GM19193 (cell line): ENCODE results near the gene SALL4.

Experiments used
- POLR2A ChIP-seq: IDR thresholded peaks from 4 replicates; pipeline ENCODE4 v1.6.1; 2011; ENCODE audit not compliant: insufficient read depth, insufficient read length; ENCODE audit errors: extremely low read depth

SALL4 gene

DNA sequence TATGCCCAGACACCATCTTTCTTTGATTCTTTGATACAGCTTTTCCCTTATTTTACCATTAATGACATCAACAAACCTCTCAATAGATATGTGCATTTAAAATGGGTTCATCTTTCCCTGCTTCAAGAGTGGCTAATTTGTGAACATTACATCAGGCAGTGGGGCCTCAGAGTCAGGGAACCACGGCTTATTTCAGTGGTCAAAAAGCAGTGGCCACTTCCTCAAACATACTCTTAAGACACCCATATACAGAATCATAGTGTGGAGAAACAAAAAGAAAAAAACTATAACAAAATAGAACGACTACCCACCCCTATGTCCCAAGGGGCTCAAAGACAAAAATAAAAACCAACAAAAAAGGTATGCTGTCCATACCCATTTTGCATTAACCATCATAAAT is 12.9 kb downstream of the SALL4 start:
- TF ChIP-seq POLR2A = no peak

DNA sequence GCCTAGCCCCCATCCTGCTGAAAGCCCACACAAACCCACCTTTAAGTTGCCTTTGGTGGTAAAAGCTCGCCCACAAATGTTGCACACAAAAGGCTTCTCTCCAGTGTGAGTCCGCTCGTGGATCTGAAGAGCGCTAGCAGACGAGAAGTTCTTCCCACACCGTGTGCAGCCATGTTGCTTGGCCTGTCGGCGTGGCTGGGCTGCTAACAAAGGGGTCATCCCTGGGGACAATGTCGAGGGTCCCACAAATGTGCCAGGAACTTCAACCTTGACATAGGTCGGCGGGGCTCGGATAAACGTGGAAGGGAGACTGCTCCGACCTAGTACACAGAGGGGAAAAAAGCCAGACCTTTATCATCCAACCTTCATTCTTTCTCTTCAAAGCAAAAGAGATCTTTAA is 13.5 kb downstream of the SALL4 start:
- TF ChIP-seq POLR2A = no peak

DNA sequence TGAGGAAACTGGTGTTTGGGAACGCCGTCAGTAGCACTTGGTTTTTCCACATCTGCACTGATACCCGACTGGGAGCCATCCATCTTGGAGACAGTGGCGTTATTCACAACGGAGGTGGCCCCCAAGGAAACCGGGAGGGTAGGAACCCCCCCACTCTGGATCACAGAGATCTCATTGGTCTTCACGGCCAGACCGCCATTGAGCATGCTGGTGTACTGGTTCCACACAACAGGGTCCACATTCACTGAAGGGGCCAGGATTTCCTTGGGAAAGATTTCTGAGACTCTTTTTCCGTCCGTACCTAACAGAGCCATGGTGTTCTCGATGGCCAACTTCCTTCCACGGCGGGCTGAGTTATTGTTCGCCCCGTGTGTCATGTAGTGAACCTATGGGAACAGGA is 18.0 kb downstream of the SALL4 start:
- TF ChIP-seq POLR2A = no peak

DNA sequence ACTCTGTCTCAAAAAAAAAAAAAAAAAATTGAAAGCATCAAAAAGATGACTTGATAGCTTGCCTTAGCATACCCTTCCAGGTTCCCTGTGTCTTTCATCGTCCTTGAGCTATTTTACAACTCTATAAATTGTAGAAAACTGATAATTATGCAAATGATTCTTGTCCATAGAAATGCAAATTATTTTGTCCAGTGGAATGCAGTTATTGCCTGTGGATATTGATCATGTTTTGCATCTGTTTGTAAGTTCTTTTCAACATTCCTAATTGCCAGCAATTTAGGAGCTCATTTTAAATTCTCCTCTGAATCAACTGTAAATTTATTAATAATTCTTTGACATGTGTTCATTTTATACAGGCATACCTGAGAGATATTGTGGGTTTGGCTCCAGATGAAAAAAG is 27.1 kb downstream of the SALL4 start:
- no peak for TF ChIP-seq POLR2A

DNA sequence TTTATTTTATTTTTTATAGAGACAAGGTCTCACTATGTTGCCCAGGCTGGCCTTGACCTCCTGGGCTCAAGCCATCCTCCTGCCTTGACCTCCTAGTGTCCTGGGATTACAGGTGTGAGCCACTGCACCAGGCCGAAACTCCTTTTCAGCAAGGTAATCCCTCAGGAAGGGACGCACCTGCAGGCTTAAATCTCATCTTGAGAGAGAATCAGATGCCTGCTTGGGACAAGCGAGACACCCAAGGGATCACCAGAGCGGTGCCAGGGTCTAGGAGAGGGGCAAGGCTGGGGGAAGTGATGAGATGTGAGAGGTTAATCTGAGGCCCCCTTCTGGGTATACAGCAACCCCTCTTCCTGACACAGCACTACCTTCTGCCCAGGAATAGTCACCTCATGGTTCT is 30.1 kb downstream of the SALL4 start:
- TF ChIP-seq POLR2A = no peak

DNA sequence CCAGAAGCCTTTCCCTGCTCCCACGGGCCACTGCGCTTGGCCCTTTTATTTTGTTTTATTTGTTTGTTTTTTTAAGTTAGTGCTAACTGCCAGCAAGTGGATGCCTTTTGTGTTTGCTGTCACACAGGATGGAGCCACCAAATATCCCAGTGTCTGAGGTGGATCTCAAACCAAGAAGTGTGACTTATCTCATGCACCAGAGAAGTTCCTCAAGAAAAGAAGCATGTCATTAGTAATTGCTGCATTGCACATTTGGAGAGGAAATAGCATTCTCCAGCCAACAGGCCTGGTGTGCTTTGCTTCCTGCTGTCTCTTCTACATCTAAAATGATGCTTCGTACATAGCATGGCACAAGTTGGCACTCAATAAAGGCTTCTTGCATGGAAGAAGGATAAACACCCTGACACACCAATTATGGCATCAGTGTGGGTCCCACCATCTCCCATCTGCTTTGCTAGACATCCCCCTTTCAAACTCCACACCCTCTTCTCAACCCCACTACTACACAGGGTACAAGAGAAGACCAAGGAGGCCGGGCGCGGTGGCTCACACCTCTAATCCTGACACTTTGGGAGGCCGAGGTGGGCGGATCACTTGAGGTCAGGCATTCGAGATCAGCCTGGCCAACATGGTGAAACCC is 32.2 kb downstream of the SALL4 start:
- TF ChIP-seq POLR2A = no peak

DNA sequence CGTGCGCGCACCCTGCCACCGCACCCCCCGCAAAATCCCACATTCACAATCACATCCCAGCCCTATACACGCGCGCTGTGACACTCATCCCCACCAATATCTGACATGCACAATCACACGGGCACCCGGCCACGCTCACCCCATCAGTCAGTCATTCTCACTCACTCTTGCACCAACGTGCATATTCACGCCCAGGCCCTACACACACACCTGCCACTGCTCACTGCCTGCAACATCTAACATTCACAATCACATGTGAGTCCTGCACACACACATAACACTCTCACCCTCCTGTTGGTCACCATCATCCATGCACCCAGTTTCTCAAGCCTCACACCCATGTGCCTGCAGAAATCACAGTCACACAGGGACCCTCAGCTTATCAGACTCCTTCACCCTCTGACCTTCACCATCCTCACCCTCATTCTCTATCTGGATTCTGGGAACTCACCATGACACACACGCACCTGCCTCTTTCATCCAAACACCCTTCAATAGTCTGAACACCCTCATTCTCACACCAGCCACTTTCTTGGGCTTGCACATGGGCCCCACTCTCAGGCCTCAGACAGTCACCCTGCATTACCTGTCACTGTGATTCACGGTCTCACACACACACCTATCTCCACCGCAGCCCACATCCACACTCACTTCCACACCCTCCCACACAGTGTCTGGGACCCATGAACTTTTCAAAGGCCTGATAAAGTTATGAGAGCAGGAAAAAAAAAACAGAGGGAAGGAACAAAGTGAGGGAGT is 33.4 kb downstream of the SALL4 start:
- TF ChIP-seq POLR2A = no peak

DNA sequence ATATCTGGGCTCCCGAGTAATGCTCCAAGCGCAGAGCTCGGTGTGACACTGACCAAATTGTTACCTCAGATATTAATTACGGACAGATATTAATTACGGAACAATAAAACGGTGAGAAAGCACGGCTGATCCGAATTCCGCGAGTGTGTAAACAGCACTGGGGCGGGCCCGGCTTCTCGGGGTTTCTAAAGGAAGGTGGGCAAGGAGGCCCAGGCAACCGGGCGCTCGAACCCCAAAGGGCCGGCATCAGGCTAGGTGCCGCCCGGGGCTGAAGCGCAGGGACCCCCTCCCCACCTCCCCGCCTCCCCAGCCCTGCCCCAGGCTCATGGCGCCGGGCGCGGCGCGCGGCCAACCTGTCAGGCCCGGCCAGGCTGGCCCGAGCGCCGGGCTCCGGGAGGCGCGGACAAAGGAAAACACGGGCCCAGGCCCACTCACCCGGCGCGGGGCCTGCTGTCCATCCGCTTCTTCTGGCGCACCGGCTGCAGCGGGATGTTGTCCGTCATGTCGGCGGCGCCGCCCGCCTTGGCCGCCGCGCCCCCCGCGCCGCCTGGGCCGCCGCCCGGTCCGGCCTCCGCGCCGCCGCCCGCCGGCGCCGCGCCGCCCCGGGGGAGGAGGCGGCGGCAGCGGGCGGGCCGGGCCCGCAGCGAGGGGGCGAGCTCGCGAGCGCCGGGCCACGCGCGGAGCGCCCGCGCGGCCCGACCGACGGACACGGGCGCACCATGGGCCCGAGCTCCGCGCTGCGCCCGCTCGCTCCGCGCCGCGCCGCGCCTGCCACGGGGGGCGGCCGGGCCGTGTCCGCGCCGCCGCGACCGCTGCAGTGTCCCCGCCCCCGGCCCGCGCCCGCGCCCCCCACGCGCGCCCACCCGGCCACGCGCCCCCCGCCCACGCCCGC is 34.2 kb downstream of the SALL4 start, which contains the start of gene ATP9A:
Gene ATP9A (minus strand): TSS at position 524 of the 892 bp plus-strand sequence. CDS start 21 bp downstream, at position 503.
- no peak for TF ChIP-seq POLR2A

DNA sequence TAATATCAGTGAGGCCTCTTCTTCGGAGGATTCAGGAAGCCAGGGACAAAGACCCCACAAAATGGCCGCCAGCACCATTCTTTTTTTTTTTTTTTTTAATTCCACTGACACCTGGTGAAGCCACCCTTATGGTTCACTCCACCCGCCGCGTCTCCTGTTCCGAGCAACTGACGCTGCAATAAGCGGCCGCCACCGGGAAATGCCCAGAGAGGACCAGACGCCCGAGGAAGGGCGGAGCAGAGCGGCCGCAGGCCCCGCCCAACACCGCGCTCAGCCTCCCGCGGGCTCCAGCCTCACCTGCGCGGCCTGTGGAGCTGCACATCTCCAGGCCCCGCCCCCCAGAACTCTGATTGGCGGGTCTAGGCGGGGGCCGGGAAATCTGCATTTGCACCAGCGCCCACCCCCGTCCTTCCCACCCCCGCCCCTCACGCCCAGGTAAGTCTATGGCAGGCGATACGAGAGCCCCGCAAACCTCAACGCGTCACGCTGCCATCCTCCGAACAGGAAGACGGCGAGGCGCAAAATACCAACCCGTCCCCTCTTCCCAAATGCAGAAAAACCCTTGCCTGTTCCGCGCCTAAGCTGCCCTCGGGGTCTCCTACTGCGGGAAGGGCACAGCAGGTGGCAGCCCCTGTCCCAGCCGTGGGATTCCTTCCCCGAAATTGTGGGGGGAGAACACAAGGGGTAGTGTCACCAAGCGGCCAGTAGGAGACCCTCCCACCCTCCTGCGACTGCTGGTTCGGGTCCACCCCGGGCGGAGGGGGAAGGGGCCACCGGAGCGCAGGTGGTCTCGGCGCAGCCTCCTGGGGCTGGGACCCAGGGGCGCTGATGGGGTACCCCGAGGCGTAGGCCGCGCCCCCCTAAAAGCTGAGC is 35.1 kb downstream of the SALL4 start:
- TF ChIP-seq POLR2A = no peak

DNA sequence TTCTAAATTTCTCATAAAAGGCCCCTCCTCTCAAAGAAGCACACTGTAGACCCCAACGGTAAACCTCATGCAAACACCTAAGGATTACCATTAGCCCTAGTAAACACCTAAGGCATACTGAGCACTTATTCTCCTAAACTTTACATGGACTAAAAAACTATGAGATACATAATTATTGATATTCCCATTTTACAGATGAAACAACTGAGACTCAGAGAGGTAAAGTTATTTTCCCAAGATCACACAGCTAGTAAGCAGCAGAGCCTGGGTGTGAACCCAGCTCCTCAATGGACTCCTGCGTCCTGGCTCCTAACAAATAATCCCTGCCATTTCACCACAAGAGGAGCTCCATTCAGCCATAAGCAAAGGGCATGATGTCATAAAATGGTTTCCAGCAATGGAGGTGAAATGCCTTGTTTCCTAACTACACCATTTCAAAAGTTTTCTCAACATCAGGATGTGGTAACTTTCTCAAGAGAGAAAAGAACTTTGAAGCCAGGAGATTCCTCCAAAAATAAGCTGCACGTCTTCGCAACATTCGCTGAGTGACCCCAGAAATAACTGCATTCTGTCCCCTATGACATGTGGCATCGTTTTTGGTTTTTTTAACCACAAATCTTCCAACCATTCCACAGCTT is 38.2 kb downstream of the SALL4 start:
- TF ChIP-seq POLR2A = no peak

DNA sequence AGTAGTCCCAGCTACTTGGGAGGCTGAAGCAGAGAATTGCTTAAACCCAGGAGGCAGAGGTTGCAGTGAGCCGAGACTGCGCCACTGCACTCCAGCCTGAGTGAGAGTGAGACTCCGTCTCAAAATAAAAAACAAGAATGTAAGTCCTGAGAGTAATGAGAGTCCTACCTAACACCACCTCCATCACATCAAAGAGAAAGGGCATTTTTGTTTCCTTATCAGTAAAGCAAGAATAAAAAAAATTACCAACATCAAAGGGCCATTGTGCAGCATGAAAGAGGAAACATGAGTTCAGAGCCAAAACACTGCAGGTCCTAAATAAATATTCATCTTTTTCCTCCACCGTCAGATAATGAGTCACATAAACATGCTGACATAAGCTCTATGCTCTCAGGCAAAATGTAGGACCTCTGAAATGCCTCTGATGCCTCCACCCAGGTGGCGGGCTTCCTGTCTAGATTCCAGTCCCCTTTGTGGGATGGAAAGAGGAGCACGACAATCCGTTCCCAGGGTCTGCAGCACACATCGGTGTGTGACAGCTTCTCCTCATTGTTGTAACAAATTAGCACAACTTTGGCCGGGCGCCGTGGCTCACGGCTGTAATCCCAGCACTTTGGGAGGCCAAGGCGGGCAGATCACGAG is 41.3 kb downstream of the SALL4 start:
- no peak for TF ChIP-seq POLR2A

DNA sequence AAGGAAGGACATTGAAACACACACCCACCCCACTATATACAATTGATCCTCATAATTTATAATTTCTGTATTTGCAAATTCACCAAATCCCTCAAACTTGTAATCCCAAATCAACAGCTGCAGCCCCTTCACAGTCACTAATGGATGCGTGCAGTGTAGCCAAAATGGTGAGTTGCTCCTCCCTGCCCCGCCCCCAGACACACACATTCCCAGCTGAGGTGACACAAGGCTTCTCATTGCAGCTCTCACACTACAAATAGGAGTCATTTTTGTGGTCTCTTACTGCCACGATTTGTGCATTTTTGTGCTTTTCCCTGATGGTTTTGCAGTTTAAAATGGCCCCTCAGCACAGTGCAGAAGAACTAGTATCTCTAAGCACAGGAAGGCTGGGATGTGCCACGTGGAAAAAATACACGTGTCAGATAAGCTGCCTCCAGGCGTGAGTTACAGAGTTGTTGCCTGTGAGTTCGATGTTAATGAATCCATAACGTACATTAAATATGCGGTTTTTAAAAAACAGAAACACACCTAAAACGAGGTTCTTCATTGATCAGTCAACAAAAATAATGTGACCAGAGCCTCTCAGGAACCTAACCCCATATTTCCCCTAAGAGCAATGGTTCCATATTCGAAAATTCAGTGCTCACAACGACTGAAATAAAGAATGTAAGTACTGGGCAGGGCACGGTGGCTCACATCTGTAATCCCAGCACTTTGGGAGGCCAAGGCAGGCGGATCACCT is 42.4 kb downstream of the SALL4 start:
- no peak for TF ChIP-seq POLR2A
